ENCODE results near the gene TRIM7. TPM values are rescaled to one million over a fixed set of nuclear protein-coding genes. Genes with fewer than 3 reads are reported as not detected.

Gene TRIM7
- total and polyA plus RNA-seq, 9 of the 15 experiments (the other 6 are each of a cell fraction or from before 2014, with no cell fraction given): 2.6 to 14.9 (median 8.9) TPM

GRCh38 chr5:181187500-181188213 is 17.3 kb downstream of the TRIM7 start (continued):
- TF ChIP-seq CTCF (IDR thresholded peaks at IDR 0.05 in 2 of 3, conservative IDR thresholded peaks at IDR 0.05 in 1 of 3; ENCODE audit: insufficient read depth in 2 of 3, low read depth in 1 of 3, low read length in 3 of 3) (peak; percentile 38 to 46 (median 40); a peak in 4 of 6 replicates), HDAC1 (IDR thresholded peaks at IDR 0.05) (peak in 1 of 2 experiments; percentile 97; a peak in 2 of 4 replicates), TCF15 (CRISPR knock-in tag; IDR thresholded peaks at IDR 0.05) (no peak), DEAF1 (CRISPR knock-in tag; IDR thresholded peaks at IDR 0.05) (no peak), WHSC1 (IDR thresholded peaks at IDR 0.05; ENCODE audit: low read length) (no peak), RBFOX2 (IDR thresholded peaks at IDR 0.05; ENCODE audit: low read depth, low read length) (peak; percentile 65), LCOR (CRISPR knock-in tag; IDR thresholded peaks at IDR 0.05) (peak; percentile 59; the same call in 1 of the 2 replicates), TAF9B (IDR thresholded peaks at IDR 0.05; ENCODE audit: partially characterized antibody) (no peak), HBP1 (CRISPR knock-in tag; IDR thresholded peaks at IDR 0.05) (no peak), HDAC8 (tag; IDR thresholded peaks at IDR 0.05) (no peak), ZKSCAN1 (IDR thresholded peaks at IDR 0.05; ENCODE audit: low read depth, low read length) (no peak; the same call in none of the 2 replicates), ZNF175 (CRISPR knock-in tag; IDR thresholded peaks at IDR 0.05; ENCODE audit: low read depth) (peak; percentile 9; the same call in 1 of the 2 replicates), ETS2 (tag; IDR thresholded peaks at IDR 0.05; ENCODE audit: borderline replicate concordance, poor library complexity, severe bottlenecking) (no peak), KLF1 (tag; IDR thresholded peaks at IDR 0.05) (no peak), MAZ (CRISPR knock-in tag; conservative IDR thresholded peaks at IDR 0.05 in 1 of 2, IDR thresholded peaks at IDR 0.05 in 1 of 2) (peak in 1 of 2 experiments; percentile 64; a peak in 2 of 4 replicates), ZNF780A (CRISPR knock-in tag; IDR thresholded peaks at IDR 0.05) (no peak), ZNF282 (CRISPR knock-in tag; IDR thresholded peaks at IDR 0.05) (no peak)
- TF ChIP-seq, protein P1, sequence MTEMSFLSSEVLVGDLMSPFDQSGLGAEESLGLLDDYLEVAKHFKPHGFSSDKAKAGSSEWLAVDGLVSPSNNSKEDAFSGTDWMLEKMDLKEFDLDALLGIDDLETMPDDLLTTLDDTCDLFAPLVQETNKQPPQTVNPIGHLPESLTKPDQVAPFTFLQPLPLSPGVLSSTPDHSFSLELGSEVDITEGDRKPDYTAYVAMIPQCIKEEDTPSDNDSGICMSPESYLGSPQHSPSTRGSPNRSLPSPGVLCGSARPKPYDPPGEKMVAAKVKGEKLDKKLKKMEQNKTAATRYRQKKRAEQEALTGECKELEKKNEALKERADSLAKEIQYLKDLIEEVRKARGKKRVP (CRISPR knock-in tag; IDR thresholded peaks at IDR 0.05): no peak
- TF ChIP-seq, protein P2, sequence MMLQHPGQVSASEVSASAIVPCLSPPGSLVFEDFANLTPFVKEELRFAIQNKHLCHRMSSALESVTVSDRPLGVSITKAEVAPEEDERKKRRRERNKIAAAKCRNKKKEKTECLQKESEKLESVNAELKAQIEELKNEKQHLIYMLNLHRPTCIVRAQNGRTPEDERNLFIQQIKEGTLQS (IDR thresholded peaks at IDR 0.05): 0 out of 2 replicates have a peak, but pooled peaks have one; percentile 14
- TF ChIP-seq, protein P2 (CRISPR knock-in tag; conservative IDR thresholded peaks at IDR 0.05): peak; percentile 63; the same call in 1 of the 2 replicates
